GOT3 (cell line): ENCODE data around the gene ADPRHL1.
"Not testable (repeated sequence)": the region's sequence is repeated elsewhere in the genome, so short reads cannot be mapped to it uniquely, and the experiment has no call there.

Experiments
- DNase-seq: peaks from one replicate; lab custom pipeline; 2025; ENCODE audit warnings: mixed read lengths; lab: John Stamatoyannopoulos, UW

ADPRHL1 gene

DNA sequence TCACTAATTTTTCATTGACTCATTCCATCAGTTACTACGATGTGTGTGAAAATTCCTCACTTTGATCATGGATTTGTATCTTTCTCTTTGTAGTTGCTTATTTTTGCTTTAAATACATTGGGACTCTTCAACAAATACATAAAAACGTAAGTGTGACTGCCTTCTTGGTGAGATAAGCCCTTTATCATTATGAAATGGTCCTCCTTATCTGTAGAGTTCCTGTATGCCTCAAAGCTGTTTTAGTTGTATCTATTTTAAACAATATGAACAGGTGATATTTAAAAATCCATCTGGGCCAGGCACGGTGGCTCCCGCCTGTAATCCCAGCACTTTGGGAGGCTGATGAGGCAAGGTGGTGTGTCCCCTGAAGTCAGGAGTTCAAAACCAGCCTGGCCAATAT lies 25.9 kb upstream of the ADPRHL1 start:
- DNase-seq = no peak

GRCh38 chr13:113477724-113478123 lies 24.4 kb upstream of the ADPRHL1 start:
- DNase-seq = no peak

DNA sequence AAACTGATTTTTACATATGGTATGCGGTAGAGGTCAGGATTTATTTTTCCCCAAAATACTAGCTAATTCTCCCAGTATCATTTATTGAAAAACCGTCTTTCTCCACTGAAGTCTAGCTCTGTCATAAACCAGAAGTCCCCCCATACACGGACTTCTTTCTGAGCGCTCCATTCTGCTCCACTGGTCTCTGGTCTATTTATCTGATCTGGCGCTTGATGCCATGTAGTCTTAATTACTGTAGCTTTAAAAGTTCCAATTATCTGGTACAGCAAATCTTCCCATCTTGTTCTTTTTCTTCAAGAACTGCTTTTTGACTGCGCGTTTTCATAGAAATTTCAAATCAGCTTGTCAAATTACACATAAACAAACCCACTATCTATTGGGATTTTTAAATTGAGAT lies 23.5 kb upstream of the ADPRHL1 start:
- no peak for DNase-seq

- no peak for DNase-seq
Measured at GRCh38 chr13:113475911-113476310, 22.6 kb upstream of the ADPRHL1 start.

DNA sequence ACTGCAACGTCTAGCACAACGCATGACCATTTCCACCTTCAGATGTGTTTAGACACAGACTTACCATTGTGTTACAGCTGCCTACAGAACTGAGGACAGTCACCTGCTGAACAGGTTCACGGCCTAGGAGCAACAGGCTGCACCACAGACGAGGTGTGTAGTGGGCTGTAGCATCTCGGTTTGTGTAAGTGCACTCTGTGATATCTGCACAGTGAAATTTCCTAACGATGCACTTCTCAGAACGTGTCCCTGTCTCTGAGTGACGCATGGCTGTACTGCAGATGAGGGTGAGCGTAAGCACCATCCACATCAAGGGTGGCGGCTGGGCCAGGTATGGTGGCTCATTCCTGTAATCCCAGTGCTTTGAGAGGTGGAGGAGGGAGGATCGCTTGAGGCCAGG lies 22.0 kb upstream of the ADPRHL1 start:
- DNase-seq = no peak

- no peak for DNase-seq
Measured at GRCh38 chr13:113474179-113474578, 20.9 kb upstream of the ADPRHL1 start.

GRCh38 chr13:113472355-113473025 lies 19.2 kb upstream of the ADPRHL1 start:
- DNase-seq = no peak

DNA sequence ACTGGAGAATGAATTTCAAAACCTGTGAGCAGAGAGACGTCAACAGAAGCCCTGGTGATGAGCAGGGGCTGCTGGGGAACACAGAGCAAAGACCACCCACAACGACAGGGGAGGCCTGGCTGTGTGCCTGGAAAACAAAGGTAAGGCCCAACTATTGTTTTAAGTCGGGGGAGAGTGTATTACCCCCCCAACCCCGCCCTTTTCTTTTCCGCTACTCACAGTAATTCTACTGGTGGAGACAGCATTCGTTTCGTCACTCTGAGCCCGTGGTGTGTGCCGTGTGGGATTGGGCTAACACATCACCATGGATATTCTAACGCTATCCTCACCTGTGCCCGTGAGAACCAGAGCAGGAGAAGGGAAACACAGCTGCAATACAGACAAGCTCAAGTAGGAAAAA lies 18.6 kb upstream of the ADPRHL1 start:
- DNase-seq = no peak

DNA sequence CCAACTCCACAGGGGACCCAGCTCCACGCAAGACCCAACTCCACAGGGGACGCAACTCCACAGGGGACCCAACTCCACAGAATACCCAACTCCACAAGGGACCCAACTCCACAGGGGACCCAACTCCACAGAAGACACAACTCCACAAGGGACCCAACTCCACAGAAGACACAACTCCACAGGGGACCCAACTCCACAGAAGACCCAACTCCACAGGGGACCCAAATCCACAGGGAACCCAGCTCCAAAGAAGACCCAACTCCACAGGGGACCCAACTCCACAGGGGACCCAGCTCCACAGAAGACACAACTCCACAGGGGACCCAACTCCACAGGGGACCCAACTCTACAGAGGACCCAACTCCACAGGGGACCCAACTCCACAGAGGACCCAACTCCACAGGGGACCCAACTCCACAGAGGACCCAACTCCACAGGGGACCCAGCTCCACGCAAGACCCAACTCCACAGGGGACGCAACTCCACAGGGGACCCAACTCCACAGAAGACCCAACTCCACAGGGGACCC lies 17.4 kb upstream of the ADPRHL1 start:
- DNase-seq = not testable (repeated sequence)

DNA sequence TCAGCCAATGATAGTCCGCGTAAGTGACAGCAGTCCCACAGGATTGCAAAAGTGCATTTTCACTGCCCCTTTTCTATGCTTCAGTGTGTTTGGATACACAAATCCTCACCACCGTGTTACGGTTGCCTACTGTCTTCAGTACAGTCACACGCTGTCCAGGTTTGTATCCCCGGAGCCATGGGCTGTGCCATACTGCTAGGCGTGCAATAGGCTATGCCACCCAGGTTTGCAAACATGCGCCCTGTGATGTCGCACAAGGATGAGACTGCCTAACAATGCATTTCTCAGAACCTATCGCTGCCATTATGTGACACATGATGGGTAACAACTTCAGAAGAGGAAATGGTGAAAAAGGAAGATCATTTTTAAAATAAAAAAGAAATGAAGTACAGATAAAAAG lies 16.8 kb upstream of the ADPRHL1 start:
- DNase-seq = no peak

- no peak for DNase-seq
Measured at GRCh38 chr13:113469582-113469981, 16.3 kb upstream of the ADPRHL1 start.

- DNase-seq = no peak
Measured at GRCh38 chr13:113468472-113469201, 15.3 kb upstream of the ADPRHL1 start.

GRCh38 chr13:113468029-113468428 lies 14.7 kb upstream of the ADPRHL1 start:
- no peak for DNase-seq

- DNase-seq = no peak
Measured at GRCh38 chr13:113466383-113466782, 13.1 kb upstream of the ADPRHL1 start.

GRCh38 chr13:113465300-113465699 lies 12.0 kb upstream of the ADPRHL1 start:
- DNase-seq = no peak

DNA sequence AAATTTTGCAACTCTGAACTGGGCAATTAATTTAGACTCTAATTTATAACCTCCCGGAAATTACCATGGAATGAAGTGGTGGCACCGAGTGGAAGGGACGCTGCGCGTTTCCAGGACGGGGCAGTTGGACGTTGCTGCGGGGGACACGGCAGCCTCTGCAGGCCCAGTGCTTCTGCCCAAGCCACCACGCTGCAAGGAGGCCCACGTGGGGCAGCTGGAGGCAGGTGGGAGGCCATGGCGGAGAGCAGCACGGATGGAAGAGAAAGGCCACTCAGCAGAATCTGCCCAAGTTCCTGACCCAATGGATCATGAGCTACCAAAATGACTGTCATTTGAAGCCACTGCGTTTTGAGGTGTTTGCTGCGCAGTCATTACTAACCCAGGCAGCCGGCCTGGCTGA lies 11.2 kb upstream of the ADPRHL1 start:
- DNase-seq = no peak

DNA sequence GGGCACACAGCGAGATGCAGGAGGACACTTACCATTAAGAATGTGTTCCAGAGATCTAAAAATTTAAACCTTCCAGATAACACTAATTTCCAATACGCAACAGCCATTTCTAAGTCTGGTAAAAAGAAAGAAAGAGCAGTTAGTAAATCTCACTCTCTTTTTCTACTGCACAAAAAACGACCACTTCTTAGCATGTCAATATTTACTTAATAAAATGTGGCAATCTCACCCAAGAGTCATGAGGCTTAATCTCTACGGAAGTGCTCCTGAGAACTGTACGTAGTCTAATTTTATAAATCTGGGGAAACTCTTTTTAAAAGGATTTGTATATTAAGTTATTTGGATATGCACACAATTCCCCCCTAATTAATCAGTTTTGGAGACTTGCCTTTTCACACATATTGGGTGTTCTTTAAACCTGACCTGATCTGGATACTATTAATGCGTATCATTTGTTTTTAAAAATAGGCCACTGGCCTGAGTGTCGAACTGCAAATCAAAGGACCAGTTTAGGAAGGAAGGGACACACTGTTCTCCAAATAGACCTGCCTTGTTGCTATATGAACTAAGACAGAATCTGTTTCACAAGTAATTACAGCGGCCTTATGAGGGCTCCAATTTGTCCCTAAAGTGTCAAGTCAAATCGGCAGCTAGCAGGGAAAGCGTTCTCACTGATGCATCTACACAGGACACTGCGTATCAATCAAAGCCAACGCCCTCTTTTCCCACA lies 7.9 kb upstream of the ADPRHL1 start:
- DNase-seq = no peak

DNA sequence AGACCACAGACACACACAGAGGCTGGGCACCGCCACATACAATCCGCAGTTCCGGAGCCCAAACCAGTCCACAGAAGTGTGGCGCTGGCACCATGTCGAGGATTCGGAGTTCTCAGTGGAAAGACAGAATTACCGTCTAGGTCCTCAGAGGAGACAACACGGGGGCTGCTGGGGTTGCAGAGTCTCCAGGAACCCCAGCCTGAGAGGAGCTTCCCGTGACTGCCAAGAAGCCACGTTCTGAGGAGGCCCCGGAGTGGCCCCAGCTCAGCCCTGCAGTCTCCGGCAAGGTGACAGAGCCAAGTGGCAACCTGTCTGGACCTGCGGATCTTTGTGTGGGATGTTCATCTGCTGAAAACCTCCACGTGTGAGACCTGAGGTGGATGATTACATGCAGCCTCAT lies 7.3 kb upstream of the ADPRHL1 start:
- DNase-seq = no peak

DNA sequence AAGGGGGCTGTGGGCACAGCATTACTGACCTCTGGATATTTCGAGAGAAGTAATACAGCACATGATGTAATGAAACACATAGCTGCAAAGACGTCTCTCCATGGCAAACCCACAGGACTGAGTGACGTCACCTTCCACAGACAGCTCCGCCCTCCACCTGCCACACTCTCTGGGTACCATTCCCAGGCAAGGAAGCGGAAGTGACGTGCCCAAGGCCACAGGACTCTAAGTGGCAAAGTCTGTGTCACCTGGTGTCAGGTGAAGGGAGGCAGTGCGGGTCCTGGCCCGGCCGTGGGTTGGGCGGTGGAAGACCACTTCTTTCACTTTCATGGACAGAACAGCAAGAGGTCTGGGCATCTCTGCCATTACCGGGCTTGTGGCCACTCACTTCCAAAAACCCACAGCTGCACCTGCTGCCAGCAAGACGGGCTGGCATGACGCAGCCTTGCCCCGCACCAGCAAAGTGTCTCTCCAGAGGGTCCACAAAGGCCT lies 6.8 kb upstream of the ADPRHL1 start:
- DNase-seq = no peak

GRCh38 chr13:113458253-113459065 lies 5.2 kb upstream of the ADPRHL1 start:
- no peak for DNase-seq

DNA sequence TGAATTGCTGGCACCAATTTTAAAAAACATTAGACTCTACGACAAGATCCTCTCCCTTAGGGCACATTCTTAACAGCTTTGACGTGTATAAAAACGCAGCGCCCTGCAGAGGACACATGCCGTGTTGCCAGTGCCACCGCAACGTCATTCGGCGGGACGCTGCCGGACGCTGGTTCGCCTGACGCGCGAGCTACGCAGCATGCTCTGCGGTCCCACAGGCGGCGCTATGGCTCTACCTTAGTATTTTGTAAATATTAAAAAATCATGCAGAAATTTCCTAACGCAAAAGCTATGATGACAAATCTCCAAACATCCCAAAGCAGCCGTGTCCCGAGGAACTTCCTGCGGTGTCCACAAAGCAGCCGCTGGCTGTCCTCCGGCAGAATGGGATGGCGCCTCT lies 4.2 kb upstream of the ADPRHL1 start:
- no peak for DNase-seq
